DMS 273 treated with DMSO at 0.1 percent for 48 hours (cell line): Measurements from ENCODE around the gene SAG.

Source experiments
- DNase-seq: peaks from one replicate; lab custom pipeline; 2025; lab: John Stamatoyannopoulos, UW

SAG gene

DNA sequence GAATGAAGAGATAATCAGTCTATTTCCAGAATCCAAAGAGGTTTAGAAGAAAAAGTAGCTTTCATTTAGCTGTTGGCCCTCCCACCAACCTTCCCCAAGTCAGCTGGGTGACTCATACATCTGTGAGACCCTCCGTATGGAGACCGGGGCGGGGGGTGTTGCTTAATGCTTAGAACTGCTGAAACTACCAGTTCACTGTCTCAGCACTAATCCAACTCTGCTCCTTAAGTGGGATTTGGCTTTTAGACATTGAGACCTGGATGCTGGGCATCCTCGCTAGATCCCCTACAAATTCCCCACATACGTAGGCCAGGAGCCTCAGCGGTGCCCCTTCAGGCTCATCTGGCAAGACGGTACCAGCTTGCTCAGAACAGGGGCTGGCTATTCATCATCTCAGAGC, at the start of gene SAG:
TSS of gene SAG (plus strand) at position 252 of the 400 bp plus-strand sequence. CDS start 1,374 bp downstream, outside the sequence.
- no peak for DNase-seq

DNA sequence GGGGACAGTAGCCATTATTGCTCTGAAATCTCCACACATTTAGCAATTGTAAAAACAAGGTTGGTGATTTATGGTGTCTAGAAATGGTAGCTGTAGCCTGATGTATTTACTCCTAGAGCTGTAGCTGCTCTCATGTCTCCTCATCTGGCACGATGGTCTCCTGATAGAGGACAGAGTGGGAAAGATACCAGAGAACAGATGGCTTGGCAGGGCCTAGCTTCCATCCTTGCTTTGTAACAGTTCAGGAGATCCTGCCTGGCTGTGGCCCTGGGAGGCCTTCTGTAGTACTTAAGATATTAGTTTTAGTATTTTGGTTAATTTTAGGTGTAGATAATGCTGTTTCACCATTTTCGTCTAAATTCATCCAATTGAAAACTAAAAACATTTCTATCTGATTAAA, 49.4 kb upstream of the SAG start:
- DNase-seq, result no peak

DNA sequence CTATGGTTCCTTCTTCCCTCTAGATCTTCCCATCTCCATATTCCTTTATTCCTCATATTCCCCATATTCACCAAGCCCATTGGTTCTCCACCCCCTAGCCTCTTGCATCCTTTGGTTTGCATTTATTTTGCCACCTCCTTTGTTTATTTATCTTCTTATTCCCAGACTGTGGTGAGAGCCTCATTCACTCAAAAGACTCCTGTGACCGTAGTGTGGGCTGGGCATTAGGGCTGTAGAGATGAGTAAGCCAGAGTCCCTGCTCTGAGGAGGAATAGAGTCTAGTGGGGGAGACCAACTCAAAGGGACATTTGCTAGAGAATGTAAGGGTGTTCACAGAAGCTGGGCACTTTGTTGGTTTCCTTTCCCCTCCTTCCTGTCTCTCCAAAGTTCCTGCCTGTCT, 47.9 kb upstream of the SAG start:
- DNase-seq, result no peak

DNA sequence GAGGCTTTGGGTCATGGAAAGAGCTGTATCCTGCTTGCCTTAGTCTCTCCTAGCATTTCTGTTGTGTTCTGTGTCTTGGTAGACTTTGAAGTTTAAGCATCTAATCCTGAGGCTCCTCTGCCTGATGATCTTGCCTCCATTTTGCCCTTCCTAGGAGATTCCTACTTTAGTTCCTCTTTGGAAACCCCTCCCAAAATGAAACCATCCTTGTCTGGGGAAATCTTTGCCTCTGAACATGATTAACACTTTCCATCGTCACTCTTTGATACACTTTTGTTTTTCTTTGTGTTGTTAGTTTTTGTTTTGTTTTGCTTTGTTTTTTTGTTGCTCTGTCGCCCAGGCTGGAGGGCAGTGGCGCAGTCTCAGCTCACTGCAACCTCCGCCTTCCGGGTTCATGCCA, 47.0 kb upstream of the SAG start:
- DNase-seq, result no peak

DNA sequence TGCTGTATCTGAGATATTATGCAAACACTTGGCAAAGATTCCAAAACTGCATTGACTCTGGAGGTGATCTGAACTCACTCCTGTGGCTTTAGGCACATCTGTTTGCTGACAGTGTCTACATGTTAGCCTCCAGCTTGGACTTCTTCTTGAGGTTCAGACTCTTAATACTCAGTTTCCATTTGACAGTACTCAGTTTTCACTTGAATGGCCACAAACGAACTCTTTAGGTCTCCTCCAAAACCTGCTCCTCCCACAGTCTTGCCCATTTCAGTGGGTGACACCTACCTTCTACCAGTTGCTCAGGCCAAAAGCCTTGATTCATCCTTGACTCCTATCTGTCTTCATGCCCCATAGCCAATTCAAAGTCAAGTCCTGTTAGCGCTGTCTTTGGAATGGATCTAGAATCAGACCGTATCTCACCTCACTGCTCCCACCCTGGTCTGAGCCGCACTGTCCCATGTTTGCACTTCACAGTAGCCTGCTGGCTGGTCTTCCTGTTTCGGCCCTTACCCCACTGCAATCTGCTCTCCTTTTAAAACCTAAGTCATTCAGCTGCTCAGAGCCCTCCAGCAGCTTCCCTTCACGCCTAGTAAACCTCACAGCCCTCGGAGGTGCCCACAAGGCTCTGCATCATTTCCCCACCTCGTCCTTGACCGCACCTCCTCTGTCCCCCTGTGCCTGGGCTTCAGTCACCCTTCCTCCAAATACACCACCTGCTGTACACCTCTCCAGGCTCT, 45.6 kb upstream of the SAG start:
- no peak for DNase-seq

DNA sequence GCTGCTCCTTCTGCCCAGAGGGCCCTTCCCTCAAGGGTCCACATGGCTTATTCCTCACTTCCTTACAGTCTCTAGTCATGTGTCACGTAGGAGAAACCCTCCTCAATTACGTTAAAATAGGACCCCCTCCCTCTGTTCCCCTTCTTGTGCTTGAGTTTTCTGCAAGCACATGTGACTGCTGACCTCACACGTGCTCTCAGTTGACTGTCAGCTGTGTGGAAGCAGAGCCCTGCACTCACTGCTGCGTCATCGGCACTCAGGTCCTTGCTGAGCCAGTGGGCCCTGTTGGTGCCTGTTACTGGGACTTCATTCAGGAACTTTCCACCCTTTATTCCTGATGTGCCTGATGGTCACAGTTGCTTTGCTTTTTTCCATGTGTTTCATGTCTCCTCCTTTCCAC, 45.1 kb upstream of the SAG start:
- DNase-seq, result no peak

DNA sequence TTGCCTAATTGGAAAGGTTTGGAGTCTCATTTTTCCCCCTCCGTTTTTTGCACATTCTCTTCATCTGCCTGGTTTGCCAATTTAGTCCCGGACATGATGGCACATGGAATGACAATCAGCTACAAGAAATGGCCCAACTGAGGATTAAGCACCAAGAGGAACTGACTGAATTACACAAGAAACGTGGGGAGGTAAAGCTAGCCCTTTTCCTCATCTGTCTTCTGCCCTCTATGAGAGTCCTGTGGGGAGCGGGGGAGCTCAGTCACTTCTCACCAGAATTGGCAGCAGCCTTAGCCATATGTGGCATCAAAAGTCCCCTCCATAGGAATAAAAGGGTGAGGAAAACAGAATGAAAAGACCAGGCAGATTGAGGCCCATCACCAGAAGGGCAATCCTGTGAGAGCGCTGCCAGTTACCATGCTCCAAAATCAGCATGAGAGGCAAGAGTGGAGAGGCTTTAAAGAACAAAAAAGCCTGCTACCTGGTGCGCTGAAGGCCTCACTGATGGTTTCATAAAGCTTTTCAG, 44.5 kb upstream of the SAG start:
- DNase-seq, result no peak

DNA sequence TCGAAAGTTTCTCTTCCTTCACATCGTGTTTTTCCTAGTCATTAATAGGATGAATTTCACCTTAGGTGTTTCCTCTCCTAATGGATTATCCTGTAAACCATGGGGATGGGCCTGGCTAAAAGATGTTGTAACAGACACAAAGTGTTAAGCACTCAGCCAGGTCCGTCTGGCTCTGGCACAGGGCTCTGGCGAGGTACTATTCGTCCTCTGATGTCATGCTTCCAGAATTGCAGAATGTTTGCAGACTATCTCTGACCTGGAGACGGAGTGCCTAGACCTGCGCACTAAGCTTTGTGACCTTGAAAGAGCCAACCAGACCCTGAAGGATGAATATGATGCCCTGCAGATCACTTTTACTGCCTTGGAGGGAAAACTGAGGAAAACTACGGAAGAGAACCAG, 42.9 kb upstream of the SAG start:
- no peak for DNase-seq

DNA sequence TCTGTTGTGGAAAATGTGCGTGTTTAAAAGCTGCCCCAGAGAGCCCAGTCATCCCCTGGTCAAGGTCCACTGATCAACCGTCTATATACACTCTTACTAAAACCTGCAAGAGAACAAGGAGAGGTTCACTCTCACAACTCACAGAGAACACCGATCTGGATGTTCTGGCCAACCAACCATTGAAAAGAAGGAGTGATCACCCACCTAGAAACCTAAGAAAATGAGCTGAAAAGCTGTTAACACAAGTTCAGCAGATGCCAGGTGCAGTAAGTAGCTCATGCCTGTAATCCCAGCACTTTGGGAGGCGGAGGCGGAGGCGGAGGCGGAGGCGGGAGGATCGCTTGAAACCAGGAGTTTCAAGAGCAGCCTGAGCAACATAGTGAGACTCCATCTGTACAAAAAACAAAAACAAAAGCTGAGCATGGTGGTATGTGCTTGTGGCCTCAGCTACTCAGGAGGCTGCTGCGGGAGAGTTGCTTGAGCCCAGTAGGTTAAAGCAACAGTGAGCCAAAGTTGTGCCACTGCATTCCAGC, 41.7 kb upstream of the SAG start:
- DNase-seq, result no peak

DNA sequence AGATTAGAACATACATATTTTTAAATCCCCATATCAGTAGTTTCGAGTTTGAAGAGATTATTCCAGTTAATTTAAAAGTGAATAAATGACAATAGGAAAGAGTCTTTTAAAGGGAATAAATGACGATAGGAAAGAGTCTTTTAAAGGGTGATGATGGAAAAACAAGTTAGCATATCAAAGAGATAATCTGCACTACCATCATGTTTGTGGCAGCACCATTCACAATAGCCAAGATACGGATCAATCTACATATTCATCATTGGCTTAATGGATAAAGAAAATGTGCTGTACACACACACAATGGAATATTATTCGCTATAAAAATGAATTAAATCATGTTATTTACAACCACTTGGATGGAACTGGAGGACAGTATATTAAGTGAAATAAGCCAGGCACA, 41.1 kb upstream of the SAG start:
- no peak for DNase-seq

DNA sequence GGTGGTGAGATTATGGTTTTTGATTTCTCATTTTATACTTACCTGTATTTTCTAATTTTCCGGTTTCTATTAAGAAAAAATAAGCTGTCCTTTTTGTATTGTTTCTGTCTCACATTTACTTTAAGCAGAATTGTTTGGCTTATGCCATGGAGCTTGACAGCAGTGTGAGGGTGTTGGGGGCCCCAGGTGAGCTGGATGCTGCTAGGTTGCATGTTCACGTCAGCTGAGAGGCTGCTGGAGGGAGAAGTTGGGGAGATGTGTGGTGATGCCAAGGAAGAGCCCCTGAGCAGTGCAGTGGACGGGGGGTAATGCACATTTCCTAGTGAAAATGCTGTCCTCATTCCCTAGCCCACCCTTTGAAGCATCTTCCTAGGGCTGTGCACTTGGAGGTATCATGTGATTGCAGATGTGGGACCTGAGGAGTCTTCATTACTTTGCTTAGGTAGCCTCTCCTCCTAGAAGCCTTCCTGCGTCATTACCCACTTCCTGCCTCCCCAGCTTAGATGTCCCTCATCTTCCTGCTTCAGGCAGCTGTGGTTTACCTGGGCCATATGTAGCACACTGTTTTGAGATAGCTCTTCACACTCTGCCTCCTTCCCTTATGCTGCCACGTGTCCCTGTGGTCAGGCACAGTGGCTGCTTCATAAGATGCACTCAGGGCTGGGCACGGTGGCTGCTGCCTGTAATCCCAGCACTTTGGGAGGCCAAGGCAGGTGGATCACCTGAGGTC, 39.9 kb upstream of the SAG start:
- no peak for DNase-seq

DNA sequence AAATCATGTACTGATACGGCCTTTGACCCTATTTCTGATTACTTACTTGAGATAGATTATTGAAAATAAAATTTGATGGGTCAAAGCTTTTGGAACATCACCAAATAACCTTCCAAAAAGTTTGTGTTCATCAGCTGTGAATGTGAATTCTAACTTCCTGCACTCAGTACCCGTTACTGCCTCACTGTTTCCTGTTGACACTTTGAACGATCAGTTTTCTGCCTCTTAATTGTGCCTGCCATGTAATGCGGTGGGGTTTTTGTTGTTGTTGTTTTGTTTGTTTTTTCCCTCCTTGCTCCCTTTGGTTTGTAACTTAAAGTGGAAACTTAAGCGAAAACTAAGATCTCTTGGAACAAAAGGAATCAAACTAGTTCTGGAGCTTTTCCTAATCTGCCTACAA, 37.2 kb upstream of the SAG start:
- DNase-seq, result no peak

DNA sequence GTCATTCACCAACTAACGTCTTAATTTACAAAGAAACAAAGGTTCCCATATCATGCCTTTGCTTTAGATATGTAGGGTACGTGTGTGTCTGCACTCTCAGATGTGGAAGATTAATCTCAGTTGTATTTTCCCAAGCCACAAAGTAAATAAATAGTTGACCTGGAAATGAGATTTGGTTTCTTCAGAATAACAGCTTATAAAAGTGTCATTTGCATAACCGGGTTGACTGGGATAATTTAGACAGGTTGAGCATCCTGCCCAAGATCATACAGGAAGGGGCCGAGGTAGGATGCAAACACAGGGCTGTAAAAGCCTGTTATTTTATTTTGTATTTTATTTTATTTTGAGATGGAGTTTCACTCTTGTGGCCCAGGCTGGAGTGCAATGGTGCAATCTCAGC, 36.7 kb upstream of the SAG start:
- DNase-seq, result no peak

DNA sequence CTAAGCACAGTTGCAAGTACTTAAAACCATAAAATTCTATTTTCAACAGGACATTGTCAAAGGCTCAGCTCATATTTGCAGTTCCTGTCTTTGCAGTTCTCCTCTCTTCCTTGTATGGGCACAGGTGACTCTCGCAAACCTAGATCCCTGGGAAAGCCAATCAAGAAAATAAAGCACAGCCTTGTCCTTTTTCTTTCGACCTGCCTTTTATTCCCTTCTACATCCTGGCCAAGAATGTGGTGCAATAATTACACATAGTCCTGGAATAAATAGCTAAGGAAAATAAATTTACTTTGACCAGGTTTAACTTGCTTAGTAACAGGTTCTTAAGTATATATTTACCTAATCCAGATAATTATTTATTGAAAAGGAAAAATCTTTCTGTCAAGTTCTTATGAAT, 35.9 kb upstream of the SAG start:
- no peak for DNase-seq

DNA sequence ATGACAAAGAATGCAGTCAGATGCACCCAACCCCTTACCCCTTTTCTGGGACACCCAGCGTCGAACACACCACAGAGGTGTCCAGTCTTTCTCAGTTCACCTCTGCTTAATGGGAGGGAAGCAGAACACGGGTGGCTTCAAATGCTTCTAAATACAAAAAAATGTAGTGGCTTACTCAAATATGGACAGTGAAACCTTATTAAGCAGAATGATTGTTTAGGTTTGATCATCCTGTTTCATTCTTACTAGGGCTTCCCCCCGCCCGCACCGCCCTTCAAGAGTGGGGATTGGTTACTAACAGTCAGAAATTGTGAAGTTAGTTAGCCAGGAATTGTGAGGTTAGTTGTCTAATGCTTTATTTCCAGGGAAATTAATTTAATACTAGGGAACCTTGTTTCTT, 34.5 kb upstream of the SAG start:
- no peak for DNase-seq

DNA sequence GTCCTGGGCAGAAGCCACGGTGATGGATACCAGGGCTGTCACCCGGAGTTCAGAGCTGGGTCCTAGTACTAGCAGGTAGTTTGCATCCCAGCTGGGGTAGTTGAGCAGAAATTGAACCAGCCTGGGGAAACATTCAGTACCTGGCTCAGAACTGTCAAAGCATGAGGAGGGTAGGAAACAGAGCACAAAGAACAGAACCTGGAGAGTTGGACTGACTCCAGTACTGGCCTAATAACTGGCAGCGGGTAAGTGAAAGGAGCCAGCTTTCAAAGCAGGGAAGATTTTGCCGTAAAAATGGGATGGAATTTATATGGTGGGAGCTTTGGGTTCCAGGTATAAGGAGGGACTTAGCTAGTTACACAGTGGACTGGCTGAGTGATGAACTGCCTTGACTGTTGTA, 32.4 kb upstream of the SAG start:
- DNase-seq, result no peak

DNA sequence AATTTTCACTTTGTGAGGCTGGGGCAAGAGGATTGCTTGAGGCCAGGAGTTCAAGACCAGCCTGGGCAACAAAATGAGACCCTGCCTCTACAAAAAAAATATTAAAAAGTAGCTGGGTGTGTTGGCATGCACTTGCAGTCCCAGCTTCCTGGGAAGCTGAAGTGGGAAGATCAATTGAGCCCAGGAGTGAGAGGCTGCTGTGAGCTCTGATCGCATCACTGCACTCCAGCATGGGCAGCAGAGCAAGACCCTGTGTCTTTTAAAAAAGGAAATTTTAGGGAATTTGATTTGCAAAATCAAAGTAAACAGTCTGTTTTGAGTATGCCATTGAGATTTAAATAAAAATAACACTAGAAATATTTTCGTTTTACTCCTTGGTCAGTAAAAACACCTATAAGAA, 28.7 kb upstream of the SAG start:
- no peak for DNase-seq

DNA sequence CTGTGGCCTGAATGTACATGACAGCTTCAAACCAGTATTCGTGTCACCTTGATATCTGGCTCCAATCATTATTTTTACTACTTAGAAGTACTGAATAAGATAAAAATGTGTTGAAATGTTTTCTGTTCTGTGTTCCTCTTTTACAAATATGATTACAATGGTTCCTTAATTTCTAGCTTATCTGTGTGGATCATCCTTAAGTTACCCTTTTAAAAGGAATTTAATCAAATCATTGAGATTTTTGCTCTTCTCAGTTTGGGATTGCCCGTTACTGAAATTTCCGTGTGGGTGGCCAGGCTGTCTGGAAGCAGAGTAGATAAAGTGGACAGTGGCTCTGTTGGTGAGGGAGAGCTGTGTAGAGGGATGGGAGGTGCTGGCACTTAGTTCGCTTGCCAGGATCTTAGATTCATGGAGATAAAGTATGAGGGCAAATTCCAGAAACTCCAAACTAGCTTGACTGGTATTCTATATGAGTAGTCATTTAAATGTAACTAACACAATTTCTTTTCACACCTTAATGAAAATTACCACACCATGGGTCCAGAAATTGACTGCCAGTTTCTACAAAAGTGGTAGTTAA, 27.4 kb upstream of the SAG start:
- DNase-seq, result no peak

DNA sequence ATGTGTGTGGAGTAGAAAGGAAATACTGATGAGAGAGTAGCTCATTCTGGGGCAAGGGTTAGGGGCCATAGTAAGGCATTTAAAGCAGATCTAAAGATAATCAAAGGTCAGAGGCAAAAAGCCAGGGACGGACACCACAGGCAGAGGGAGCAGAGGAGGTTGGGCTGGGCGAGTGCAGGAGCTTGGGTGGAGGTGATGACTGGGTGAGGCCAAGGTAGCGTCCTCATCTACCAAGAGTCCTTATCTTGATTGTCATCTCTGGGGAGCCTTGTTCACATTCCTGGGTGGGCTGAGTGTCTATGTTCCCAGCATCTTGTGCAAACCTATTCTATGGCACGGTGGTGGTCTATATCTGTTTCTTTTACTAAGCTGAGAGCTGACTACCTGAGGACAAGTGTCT, 26.1 kb upstream of the SAG start:
- DNase-seq, result no peak

DNA sequence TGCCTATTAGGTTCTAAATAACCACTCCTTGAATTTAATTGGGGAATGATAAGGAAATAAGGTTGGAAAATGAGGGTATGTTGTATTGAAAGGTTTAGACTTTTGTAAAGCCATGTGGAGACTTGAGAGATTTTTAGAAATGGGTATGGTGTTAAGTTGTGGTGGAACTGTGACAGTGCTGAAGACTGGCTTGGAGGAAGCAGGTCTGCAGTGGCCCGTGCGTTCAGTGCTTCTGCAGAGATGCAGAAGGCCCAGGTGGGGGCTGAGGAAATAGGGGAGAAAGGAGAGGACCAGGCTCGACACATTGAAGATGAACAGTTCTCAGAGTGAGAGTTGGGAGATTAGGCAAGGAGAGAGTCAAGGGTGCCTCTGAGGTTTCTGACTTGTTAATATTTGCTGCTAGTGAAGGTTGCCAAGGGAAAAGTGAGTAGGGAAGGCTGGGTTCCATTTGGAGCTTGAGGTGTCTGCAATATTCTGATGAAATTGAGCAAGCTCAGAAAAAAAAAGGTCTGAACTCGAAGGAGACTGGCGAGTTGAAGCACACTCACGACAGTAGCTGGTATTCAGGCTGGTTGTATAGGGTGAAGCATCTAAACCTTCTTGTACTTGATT, 25.5 kb upstream of the SAG start:
- DNase-seq, result no peak

DNA sequence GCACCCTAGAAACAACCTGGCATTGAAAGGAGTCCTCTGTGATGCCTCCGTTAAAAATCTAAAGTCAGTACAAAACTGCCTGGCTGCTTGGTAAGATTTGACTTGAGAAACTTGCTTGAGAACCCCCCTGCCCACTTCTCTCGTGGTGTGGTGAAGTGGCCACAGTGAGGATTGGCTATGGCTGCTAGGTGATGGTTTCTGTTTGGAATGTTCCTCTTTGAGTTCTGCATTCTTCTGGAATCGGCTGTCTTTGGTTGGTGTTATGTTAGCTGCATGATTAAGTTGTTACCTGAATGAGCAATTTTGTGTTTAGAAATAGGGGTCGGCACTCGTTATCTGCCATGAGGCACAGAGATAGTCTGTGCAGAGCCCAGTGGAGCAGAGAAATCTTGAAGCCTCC, 21.7 kb upstream of the SAG start:
- no peak for DNase-seq

DNA sequence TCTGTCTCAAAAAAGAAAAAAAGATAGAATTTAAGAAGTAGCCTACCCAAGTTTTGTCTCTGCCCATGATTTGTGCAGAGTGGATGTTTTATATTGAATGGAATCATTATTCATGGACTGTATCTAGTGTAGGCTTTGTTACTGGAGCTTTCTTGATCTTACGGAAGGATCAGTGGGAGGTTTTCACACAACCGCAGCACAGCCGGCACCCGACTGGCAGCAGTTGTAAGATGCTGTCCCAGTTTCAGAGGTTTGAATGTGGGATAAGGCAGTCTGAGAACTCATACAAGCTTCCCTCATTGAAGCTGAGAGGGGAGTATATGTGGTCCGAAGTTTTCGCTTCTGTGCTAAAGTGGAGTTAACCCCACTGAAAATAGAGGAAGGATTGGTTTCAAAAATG, 19.7 kb upstream of the SAG start:
- no peak for DNase-seq

DNA sequence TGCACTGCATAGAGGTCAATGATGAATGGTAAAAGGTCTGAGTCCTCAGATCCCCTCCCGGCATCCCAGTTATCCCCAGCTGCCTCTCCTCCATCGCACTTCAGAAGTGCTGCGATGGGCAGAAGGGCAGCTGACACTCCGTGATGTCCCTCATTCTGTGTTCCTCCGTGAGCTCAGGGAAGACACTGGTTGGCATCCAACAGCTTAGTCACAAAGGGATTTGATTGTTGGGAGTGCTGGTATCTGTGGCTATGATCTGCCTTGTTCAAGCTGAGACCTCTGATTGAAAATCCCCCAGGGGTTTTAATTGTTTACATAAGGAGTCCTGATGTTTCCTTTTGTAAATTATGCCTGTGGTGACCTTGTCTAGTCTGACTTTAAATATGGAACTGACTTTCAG, 19.0 kb upstream of the SAG start:
- DNase-seq, result no peak
